Mammary epithelial cell (primary cell): ENCODE measurements around the gene RSRC1.
"Not testable (repeated sequence)": the region's sequence is repeated elsewhere in the genome, so short reads cannot be mapped to it uniquely, and the experiment has no call there.

Source experiments
- EZH2 ChIP-seq: IDR thresholded peaks from 2 replicates; pipeline ENCODE4 v1.6.1; 2012; ENCODE audit warnings: low read length, inconsistent platforms, borderline replicate concordance
- TF ChIP-seq, protein P1 (sequence below), 2 donors: IDR thresholded peaks in 1 of 2; conservative IDR thresholded peaks in 1 of 2; 2 replicates each; pipeline ENCODE4 v1.5.1; 2011 to 2012; ENCODE audit warnings: inconsistent platforms in 2 of 2, low read length in 2 of 2, mild to moderate bottlenecking in 2 of 2, control low read depth in 1 of 2, low read depth in 1 of 2; ENCODE audit not compliant: insufficient read depth in 1 of 2; ENCODE audit errors: extremely low read depth in 1 of 2

DNA sequence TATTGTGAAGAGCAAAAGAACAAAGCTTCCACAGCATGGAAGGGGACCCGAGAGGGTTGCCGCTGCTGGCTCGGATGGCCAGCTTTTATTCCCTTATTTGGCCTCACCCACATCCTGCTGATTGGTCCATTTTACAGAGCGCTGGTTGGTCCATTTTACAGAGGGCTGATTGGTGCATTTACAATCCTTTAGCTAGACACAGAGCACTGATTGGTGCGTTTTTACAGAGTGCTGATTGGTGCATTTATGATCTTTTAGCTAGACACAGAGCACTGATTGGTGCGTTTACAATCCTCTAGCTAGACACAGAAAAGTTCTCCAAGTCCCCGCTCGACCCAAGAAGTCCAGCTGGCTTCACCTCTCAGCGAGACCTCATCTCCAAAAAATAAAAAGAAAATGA, 440.0 kb downstream of the RSRC1 start:
- not testable (repeated sequence) for TF ChIP-seq EZH2
- TF ChIP-seq, protein P1, sequence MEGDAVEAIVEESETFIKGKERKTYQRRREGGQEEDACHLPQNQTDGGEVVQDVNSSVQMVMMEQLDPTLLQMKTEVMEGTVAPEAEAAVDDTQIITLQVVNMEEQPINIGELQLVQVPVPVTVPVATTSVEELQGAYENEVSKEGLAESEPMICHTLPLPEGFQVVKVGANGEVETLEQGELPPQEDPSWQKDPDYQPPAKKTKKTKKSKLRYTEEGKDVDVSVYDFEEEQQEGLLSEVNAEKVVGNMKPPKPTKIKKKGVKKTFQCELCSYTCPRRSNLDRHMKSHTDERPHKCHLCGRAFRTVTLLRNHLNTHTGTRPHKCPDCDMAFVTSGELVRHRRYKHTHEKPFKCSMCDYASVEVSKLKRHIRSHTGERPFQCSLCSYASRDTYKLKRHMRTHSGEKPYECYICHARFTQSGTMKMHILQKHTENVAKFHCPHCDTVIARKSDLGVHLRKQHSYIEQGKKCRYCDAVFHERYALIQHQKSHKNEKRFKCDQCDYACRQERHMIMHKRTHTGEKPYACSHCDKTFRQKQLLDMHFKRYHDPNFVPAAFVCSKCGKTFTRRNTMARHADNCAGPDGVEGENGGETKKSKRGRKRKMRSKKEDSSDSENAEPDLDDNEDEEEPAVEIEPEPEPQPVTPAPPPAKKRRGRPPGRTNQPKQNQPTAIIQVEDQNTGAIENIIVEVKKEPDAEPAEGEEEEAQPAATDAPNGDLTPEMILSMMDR (conservative IDR thresholded peaks at IDR 0.05 in 1 of 2, IDR thresholded peaks at IDR 0.05 in 1 of 2; ENCODE audit: extremely low read depth in 1 of 2, insufficient read depth in 1 of 2, low read depth in 1 of 2, low read length in 2 of 2): not testable (repeated sequence)
